ENCODE measurements around the gene CLIP4.
"Not testable (repeated sequence)": the region's sequence is repeated elsewhere in the genome, so short reads cannot be mapped to it uniquely, and the experiment has no call there.

Gene CLIP4

GRCh38 chr2:29105375-29105774 lies 9.8 kb upstream of the CLIP4 start:
- no peak for DNase-seq

GRCh38 chr2:29106256-29106655 lies 9.0 kb upstream of the CLIP4 start:
- DNase-seq, result no peak

- no peak for DNase-seq
These were observed 8.2 kb upstream of the CLIP4 start for GRCh38 chr2:29106980-29107388.

GRCh38 chr2:29107547-29107946 lies 7.7 kb upstream of the CLIP4 start:
- not testable (repeated sequence) for DNase-seq

- no peak for DNase-seq
These were observed 7.0 kb upstream of the CLIP4 start for GRCh38 chr2:29108225-29108624.

- DNase-seq, result no peak
These were observed 6.0 kb upstream of the CLIP4 start for GRCh38 chr2:29109246-29109645.

DNA sequence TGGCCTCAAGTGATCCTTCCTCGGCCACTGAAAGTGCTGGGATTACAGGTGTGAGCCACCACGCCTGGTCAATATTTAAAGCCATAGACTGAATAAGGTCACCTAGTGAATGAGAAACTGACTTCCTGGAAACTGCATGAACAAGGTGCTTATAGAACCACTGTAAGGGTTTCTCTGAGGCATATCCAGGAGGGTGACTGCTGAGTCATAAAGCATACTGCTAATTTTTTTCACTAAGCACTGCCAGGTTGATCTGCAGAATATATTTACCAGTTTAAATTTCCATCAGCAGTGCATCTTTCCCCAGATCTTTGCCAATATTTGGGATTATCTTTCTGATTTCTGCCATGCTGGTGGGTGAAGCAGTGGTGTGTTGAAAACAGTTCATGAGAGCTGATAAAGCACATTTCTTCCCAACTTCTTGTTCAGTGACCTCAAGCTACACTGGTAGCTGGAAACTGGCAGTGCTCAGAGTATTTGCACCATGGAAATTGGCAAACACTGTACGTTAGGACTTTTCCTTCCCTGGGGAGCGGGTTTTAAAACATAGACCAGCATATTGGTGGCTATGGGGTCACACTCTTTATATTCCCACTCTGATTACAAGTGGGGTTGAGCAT lies 4.2 kb upstream of the CLIP4 start:
- DNase-seq, result no peak

DNA sequence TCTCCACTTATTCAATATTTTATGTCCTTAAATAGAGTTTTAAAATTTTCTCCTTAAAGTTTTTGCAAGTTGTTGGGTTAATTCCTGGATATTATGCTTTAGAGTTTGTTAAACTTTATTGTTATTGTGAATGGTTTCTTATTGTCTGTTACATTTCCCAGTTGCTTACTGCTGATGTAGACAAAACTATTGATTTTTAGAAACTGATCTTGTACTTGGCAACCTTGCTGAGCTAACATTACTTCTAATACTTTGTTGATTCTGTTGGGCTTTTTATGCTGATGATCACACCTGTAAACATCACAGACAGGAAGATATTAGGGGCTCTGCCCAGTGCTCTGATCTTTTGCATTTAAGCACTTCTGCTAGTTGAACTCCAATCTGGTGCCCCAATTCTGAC lies 2.8 kb upstream of the CLIP4 start:
- DNase-seq, result no peak

DNA sequence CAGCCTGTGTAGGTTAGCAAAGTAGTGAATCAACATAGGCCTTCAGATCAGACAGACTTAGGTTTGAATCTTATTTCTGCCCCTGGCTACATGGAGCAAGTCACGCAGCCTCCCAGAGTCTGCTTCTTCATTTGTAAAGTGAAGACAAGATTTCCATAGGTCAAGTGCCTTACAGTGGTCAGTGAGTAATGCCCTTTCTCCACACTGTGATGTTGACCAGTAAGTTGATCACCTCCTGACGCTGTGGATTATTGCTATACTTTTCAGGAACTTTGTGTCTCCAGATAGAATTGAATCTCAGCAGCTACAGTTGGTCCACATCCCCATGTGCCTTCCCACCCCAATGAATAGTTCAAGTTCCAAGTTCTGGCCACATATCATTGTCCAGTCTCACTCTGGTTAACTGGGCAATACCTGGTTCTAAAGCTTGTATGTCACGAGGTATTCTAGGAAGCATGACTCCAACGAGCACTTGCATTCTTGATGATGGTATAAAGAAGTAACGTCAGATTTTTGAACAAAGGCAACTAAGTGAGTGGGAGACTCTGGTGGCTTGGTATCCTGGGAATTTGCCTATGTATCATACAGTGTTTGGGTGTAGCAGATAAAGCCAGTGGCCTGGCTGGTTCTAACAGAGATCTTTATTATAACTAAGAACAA lies 2.1 kb upstream of the CLIP4 start:
- no peak for DNase-seq

DNA sequence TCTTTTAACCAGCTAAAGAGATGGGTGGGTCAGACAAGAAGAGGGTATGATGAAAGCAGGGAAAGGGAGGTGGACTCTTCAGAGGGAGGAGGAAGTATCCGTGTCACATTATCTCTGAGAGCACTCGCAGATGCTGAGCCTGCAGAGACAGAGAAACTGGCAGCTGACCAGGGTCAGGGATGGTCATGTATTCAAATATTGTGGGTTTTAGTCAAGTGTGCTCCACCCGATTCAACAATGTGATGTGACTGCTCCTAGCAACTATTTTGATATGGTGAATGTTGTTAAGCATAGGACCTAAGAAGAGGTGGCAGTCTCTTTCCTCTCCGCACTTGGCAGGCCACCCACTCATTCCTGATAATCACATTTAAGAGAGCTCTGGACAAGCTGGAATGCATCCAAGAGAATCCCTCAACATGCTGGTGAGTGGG lies 1.3 kb upstream of the CLIP4 start:
- DNase-seq, result no peak

GRCh38 chr2:29114586-29114945 lies 649 bp upstream of the CLIP4 start:
- peak in 1 of 2 donors; percentile 2 for DNase-seq

DNA sequence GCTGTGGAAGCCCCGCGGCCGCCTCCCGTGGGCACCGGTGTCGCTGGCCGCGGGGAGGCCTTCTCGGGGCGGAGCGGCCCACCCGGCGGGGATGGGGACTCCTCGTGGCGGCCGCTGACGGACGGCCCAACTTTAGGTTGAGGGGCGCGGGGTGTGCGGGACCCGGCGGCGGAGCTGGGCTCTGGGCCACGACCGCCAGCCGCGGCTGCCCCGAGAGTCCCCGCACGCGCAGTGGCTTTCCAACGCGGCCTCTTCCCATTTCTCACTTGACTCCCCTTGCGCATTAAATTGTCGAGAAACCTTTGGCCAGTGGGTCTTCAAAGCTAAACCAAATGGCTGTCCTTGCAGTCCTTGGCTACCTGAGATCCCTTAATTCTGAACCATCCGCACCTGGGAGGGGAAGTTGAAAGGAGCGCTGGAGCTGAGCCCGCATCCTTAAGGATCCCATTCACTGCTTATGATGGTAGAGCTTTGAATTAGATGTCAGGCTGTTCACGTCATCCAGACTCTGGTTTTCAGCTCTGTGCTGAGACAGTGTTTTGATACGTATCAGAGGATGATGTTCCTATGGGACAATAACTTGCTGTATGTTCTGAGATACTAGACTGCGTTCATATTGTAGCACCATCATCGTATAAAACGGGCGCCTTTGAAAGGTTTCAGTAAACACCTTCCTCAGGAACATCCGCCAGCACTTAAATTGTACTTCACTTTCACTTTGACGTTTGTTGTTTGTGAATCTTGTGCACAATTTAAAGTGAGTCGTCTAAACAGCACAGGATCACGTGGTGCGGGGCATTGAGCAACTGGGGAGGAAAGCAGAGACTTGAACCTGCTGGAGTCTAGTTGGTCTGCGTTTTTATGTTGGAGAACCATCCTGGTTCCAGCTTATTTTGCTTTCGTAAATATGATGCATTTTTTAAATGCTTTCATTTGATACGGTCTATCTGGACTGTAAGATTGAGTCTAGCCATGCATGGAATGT lies 874 bp downstream of the CLIP4 start:
- peak; percentile 63 to 74 for DNase-seq

- no peak for DNase-seq
These were observed 2.6 kb downstream of the CLIP4 start for GRCh38 chr2:29117636-29118303.

DNA sequence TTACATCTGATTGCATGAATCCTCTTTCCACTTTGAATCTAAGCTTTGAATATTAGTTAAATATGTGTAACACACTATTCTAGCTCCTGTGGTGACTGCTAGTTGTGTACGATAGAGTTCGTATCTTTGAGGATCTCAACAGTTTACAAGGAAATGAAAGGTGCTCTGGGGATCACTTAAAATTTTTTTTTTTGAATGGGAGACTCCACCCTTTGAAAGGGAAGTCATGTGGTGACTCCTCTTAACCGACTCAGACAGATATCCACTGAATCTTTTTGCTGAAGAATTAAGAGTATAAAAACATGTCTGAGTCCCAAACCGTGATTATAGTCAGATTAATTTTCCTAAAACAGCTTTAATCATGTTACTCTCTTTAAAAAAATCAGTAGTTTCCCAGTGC lies 4.0 kb downstream of the CLIP4 start:
- no peak for DNase-seq

DNA sequence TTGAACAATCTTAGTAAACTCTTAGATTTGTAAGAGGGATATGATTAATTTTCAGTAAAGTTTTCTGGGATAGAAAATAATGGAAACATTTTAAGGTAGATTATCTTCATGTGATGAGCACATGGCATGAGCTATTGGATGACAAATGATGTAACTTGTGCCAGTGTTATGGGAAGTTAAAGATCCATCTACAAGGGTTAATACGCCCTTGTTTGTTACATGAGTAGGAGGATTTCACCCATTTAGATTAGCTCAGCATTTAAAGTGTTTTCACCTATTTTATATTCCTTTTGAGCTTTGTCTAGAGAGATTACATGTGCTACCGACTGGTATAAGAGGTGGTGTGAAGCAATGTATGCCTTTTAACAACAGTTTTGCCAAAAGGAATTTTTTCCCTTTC lies 5.6 kb downstream of the CLIP4 start:
- DNase-seq, result no peak

DNA sequence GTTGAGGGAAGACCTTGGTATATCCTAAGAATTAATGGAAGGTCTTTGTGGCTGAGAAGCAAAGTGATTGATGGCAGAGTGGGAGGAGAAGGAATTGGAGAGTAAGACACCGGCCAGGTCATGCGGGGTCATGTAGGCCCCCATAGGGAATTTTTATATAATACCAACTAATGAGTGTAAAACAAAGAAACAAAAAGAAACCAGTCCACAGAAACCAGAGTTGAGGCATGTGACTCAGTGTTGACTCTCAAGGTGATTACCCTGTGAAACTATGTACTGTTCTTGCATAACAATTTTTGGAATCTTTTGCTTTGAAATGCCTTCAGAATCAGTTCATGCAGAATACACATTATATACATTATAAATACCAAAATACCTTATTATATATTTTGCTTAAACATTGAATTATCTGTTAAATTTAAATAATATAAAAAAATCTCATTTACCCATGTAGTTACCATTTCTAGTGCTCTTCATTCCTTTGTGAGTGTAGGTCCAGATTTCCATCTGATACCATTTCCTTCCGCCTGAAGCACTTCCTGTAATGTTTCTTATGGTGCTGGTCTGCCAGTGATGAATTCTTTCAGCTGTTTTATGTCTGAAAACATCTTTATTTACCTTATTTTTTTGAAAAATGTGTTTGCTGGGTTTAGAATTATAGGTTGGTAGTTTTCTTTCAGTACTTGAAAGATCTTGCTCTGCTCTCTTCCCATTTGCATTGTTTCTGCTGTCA lies 8.6 kb downstream of the CLIP4 start:
- DNase-seq, result peak; percentile 10 to 27

- no peak for DNase-seq
These were observed 9.3 kb downstream of the CLIP4 start for GRCh38 chr2:29124504-29124903.

DNA sequence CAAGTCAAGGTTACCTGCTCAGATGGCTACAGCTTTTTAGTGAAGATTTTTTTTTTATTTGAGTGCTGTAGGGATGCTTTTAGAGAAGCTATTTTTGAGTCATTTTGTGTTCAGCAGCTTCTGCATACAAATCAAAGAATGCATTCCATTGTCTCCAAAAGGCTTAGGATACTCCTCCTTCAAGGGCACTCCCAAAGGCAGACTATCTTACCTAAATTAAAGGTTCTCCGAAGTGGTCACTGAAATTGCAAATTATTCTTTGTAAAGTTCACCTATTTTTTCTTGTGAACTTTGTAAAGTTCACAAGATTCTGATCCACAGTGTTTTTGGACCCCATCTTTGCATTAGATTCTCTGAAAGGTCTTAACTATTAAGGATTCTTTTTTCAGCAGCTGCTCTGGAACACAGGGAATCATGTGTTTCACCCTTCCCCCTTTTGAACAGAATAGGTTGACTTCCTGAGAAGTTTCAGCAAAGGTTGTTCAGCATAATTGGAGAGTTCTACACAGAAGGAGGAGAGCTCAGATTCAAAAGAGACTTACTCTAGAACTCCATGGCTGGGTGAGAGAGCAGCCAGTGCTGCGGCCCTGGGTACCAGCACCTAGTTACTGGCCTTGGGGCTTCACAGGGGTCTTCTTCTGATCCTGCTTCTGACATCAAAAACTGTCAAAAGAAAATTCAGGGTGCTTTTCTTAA lies 14.5 kb downstream of the CLIP4 start:
- DNase-seq, result no peak

DNA sequence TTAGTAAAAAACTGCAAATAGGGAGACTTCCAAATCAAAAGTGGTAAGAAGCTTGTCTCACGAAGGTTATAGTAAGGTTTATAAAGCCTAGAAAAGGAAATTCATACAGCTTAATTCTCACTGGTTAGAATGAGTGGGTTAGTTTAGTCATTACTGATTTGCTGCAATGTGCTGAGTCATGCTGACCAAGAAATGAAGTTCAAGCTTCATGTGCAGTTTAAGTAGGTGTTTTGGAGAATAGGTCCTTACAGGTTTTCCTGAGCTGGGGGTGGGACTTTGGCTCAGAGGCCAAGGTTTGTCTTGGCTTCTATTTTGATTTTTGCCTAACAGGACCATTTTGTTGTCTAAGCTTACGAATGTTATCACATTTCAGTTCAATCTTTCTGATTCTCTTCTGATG lies 15.1 kb downstream of the CLIP4 start:
- peak; percentile 23 to 45 for DNase-seq

DNA sequence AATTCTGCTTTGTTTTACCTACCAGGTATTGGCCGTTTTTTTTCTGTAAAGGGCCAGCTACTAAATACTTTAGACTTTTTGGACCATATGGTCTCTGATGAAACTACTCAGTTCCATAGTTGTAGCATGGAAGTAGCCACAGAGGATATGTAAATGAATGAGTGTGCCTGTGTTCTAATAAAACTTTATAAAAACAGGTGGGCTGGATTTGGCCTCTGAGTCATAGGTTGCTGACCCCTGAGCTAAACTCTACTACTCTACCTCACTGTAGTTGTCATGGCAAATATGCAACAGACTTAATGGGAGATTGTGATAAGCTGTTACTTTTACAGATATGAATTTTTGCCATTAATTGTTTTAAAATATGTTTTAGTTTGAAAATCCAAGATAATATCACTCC lies 19.7 kb downstream of the CLIP4 start:
- no peak for DNase-seq

DNA sequence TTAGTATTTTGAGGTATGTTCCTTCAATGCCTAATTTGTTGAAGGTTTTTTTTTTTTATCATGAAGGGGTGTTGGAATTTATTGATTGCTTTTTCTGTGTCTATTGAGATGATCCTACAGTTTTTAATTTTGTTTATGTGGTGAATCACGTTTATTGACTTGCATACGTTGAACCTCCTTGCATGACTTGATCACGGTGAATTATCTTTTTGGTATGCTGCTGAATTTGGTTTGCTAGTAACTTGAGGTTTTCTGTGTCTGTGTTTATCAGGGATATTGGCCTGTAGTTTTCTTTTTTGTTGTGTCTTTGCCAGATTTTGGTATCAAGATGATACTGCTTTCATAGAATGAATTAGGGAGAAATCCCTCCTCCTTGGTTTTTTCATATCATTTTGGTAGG lies 23.9 kb downstream of the CLIP4 start:
- DNase-seq, result no peak

- no peak for DNase-seq
These were observed 24.5 kb downstream of the CLIP4 start for GRCh38 chr2:29139731-29140130.
